NCI-H82 (cell line): ENCODE data around the gene UNC13B.
"Not testable (repeated sequence)": the region's sequence is repeated elsewhere in the genome, so short reads cannot be mapped to it uniquely, and the experiment has no call there.

ENCODE experiments used
- DNase-seq: peaks from one replicate; lab custom pipeline; 2025; lab: John Stamatoyannopoulos, UW

UNC13B gene

DNA sequence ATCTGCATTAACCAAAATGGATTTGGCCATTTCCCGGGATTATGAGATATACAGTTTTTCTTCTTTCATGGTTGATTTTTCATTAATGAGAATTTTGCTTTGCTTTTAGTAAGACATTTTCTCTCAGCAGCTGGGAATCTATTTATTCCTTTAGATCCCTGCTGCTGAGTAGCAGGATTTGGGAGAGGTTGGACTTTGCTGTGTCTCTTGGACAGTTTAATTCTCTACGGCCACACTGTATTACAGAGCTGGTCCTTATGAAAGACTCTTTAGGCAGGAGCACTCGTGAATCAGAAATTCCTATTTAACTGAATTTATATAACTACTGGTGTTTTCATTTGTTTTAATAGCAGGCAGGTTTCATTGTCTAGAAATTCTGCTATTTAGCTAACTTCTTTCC lies 1.6 kb downstream of the UNC13B start:
- peak; percentile 9 for DNase-seq

GRCh38 chr9:35164711-35165110 lies 2.9 kb downstream of the UNC13B start:
- no peak for DNase-seq

DNA sequence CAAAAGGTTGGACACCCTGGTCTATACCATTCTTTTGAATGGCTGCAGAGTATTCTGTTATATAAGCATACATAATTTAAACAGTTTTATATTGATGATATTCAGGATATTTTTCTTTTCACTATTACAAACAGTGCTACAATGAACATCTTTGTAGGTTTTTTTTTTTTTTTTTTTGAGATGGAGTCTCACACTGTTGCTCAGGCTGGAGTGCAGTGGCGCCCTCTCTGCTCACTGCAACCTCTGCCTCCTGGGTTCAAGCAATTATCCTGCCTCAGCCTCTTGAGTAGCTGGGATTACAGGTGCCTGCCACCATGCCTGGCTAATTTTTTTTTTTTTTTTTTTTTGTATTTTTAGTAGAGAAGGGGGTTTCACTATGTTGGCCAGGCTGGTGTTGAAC lies 5.6 kb downstream of the UNC13B start:
- not testable (repeated sequence) for DNase-seq

GRCh38 chr9:35168963-35169362 lies 7.2 kb downstream of the UNC13B start:
- no peak for DNase-seq

DNA sequence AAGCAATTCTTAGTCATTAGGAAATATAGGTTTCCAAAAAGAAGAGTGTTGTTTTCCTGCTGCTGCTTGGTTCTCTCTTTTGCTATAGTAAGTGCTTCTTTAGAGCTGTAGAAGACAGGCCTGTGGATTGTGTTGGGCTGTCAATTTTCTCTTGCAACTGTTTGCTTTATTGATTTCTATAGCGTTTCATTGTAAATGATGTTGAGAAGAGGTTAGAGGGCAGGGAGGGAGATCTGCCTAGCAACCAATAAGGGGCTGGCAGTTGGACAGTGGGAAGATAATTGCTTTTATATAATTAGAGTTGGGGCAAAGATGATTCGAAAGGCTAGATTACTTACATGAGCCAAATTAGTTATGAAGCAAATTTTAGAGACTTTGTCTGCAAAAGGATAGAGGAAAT lies 11.1 kb downstream of the UNC13B start:
- no peak for DNase-seq

DNA sequence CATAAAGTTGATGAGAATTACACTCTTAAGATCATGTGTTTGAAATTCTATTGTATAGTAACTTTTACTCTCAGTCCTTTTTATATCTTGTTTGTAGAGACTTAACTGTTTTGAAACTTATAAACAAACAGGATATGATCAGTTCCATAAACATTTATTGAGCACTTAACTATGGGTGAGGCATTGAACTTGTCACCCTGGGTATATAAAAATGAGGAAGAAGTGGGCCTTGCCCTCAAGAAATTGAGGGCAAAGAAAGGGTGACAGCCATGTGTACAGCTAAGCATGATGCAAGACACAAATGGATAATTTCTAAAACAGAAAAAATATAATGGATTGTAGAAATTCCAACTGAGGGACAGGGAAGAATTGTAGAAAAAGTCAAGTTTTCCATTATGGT lies 15.7 kb downstream of the UNC13B start:
- DNase-seq = no peak

DNA sequence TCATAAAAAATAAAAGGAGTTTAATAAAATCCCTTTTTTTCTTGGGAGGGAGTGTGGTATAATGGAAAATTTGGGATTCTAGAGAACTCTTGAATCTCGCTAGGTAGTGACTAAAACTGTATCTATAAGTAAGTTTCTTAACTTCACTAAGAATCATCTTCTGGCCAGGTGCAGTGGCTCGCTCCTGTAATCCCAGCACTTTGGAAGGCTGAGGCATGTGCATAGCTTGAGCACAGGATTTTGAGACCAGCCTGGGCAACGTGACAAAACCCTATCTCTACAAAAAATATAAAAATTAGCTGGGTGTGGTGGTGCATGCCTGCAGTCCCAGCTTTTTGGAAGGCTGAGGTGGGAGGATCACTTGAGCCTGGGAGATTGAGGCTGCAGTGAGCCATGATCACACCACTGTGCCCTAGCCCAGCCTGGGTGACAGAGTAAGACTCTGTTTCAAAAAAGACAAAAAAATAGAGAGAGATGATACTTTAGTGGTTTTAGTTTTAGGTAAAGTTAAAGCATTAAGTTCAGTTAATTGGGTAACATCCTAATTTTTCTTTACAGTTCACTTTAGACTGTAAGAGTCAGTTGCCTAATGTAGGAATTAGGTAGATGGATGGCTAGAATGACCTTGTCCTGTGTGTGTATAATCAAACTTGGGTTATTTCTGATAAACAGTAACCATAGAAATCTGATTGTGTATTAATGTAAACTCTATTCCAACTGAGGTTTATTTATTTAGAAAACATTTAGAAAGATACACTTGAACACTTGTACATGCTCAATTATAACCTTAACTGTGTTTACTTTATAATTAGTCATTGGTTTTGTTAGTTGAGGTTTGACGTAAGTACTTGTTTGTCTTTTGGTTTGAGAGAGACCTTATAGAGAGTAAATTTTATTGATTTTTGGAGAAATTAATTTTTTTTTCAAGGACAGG lies 17.8 kb downstream of the UNC13B start:
- no peak for DNase-seq

- no peak for DNase-seq
These were observed 19.0 kb downstream of the UNC13B start for GRCh38 chr9:35180801-35181200.

DNA sequence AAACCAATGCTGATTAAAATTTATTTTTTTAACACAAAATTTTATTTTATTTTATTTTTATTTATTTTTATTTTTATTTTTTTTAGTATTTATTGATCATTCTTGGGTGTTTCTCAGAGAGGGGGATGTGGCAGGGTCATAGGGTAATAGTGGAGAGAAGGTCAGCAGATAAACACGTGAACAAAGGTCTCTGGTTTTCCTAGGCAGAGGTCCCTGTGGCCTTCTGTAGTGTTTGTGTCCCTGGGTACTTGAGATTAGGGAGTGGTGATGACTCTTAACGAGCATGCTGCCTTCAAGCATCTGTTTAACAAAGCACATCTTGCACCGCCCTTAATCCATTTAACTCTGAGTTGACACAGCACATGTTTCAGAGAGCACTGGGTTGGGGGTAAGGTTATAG lies 20.6 kb downstream of the UNC13B start:
- peak; percentile 15 for DNase-seq

DNA sequence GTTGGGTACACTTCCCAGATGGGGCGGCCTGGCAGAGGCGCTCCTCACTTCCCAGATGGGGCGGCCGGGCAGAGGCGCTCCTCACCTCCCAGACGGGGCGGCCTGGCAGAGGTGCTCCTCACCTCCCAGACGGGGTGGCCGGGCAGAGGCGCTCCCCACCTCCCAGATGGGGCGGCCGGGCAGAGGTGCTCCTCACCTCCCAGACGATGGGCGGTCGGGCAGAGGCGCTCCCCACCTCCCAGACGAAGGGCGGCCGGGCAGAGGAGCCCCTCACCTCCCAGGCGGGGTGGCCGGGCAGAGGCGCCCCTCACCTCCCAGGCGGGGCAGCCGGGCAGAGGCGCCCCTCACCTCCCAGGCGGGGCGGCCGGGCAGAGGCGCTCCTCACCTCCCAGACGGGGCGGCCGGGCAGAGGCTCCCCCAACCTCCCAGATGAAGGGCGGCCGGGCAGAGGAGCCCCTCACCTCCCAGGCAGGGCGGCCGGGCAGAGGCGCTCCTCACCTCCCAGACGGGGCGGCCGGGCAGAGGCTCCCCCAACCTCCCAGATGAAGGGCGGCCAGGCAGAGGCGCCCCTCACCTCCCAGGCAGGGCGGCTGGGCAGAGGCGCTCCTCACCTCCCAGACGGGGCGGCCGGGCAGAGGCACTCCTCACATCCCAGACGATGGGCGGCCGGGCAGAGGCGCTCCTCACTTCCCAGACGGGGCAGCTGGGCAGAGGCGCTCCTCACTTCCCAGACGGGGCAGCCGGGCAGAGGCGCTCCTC lies 21.4 kb downstream of the UNC13B start:
- DNase-seq = not testable (repeated sequence)

- not testable (repeated sequence) for DNase-seq
These were observed 22.1 kb downstream of the UNC13B start for GRCh38 chr9:35183755-35184480.

- DNase-seq = peak; percentile 62
These were observed 24.7 kb downstream of the UNC13B start for GRCh38 chr9:35186524-35186923.

- DNase-seq = no peak
These were observed 28.4 kb downstream of the UNC13B start for GRCh38 chr9:35190203-35190602.

DNA sequence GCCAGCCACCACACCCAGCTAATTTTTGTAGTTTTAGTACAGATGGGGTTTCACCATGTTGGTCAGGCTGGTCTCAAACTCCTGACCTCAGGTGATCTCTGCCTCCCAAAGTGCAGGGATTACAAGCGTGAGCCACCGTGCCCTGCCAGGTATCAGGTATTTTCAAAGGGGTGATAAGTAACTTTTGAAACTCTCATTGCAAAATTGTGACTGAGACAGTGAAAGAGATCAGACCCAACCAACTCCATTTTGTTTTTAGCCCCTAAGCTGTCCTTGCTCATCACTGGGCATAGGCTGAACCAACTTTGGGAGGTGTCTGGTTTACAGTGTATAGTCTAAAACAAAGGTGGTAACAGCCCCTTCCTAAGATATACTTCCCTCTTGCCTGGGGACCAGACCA lies 29.3 kb downstream of the UNC13B start:
- DNase-seq = no peak

GRCh38 chr9:35193762-35194161 lies 32.0 kb downstream of the UNC13B start:
- DNase-seq = no peak

GRCh38 chr9:35195683-35196082 lies 33.9 kb downstream of the UNC13B start:
- no peak for DNase-seq

- no peak for DNase-seq
These were observed 36.4 kb downstream of the UNC13B start for GRCh38 chr9:35198191-35198590.

- DNase-seq = no peak
These were observed 41.7 kb downstream of the UNC13B start for GRCh38 chr9:35203528-35203927.

- DNase-seq = no peak
These were observed 43.5 kb downstream of the UNC13B start for GRCh38 chr9:35205340-35205739.

GRCh38 chr9:35211854-35212253 lies 50.0 kb downstream of the UNC13B start:
- DNase-seq = no peak

DNA sequence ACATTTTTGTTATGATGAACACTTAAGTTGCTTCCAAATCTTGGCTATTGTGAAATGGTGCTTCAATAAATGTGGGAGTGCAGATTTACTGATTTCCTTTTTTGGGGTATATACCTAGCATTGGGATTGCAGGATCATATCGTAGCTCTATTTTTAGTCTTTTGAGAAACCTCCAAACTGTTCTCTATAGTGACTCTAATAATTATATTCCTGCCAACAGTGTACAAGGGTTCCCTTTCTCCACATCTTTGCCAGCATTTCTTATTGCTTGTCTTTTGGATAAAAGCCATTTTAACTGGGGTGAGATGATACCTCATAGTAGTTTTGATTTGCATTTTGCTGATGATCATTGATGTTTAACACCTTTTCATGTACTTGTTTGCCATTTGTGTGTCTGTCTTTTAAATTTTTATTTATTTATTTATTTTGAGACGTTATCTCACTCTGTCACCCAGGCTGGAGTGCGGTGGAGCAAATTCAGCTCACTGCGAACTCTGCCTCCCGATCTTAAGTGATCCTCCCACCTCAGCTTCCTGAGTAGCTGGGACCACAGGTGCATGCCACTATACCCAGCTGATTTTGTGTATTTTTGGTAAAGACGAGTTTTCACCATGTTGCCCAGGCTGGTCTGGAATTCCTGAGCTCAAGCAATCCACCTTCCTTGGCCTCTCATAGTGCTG lies 59.0 kb downstream of the UNC13B start:
- DNase-seq = no peak

DNA sequence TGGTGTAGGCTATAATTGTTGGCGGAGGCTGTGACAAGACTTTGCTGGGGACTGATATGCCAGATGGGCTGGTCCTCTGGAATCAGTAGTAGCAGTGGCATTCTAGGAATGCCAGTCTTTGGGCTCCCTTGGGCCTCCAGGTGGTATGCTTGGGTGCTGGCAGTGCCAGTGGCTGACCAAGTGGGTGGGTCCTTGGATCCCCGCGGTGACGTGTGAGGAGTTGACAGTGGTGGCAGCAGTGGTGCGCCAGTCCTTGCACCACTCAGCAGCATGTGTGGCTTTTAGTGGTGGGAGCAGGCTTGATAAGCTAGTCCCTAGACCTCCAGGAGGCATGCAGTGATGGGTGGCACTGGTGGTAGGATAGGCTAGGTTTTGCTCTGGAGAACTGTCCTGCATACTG lies 63.9 kb downstream of the UNC13B start:
- DNase-seq = no peak
